Dedifferentiated amniotic fluid mesenchymal stem cell (primary cell): ENCODE results near the gene AGXT2.

ENCODE experiments used
- DNase-seq: peaks from one replicate; pipeline ENCODE4 v3.0.0-alpha.2; 2016; ENCODE audit errors: extremely low spot score

The AGXT2 gene

GRCh38 chr5:34968258-34968657, 79.5 kb downstream of the AGXT2 start:
- DNase-seq = no peak

- DNase-seq = no peak
Observed at GRCh38 chr5:34967540-34967939, 80.2 kb downstream of the AGXT2 start.

DNA sequence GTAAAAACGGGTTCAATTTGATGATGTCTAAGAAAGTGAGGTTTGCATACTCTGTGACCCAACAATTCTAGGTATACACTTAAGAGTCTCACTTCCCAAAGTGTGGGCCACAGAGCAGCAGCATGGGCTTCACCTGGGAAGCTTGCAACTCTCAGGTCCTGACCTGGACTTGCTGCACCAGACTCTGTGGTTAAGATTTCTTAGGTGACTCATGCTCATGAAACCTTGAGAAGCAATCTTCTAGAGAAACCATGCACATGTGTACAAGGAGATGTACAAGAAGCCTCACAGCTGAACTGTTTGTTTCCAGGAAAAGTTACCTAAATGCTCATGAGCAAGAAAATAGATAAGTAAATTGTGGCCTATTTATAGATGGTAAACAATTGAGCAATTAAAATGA, 88.4 kb downstream of the AGXT2 start:
- no peak for DNase-seq

- DNase-seq = no peak
Observed at GRCh38 chr5:34957857-34958690, 89.7 kb downstream of the AGXT2 start.

DNA sequence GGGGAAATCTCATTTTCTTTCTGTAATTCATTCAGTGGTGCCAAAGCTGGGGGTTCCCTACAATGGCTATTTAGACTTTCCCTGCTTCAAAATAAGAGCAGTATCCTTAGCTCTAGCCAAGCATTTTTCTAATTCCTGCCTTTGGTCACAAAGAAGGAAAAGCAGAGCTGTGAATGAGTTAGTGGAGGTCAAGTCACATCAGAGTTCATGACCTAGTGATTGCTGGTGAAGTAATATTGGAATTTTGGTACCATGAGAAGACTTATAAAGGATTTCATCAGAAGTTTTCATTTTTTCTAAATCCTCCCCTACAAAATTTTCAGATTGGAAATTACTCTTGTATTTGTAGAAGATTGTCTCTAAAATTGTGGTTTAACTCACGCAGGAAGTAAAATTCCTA, 90.4 kb downstream of the AGXT2 start:
- no peak for DNase-seq
